HG02885 (cell line): ENCODE data around the gene VAMP4.

Experiments used
- ATAC-seq: cut with Tn5 transposase; IDR thresholded peaks from one replicate; pipeline ENCODE4 v1.9.1; 2021; ENCODE audit warnings: mild to moderate bottlenecking; ENCODE audit not compliant: unreplicated experiment, poor library complexity

The VAMP4 gene

GRCh38 chr1:171654942-171655745 lies 86.7 kb downstream of the VAMP4 start:
- peak; percentile 82 for ATAC-seq

GRCh38 chr1:171654201-171654941 lies 87.5 kb downstream of the VAMP4 start:
- no peak for ATAC-seq

DNA sequence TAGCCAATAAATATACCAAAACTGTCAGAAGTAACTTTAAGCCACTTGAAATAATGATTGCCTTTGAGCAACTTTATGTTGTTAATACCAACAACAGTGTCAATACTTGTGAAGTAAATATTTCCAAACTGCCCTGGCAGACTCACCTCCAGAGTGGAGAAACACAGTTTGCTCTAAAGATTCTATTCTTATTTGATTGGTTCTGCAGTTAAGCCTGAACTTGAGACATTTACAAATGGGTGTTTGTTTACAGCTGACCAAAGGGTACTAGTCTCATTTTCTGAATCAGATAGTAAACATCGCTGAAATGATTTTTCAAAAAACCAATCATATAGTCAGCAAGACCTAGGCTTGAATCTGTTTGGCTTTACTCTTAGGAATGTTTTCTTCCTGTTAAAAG lies 88.1 kb downstream of the VAMP4 start:
- ATAC-seq = no peak

- ATAC-seq = no peak
Observed at GRCh38 chr1:171652234-171652822, 89.5 kb downstream of the VAMP4 start, which contains the start of gene MYOC. MYOC (minus strand) TSS chr1:171652688; CDS start chr1:171652611, 77 bp downstream.
